VCaP (cell line): ENCODE data around the gene TCF12.

Source experiments
- H3K27ac ChIP-seq: fragments of 450-650 bp; 2 replicates; pipeline ENCODE4 v1.5.1; 2017
- TF ChIP-seq, protein P1 (sequence below): fragments of 450-650 bp; conservative IDR thresholded peaks from 2 replicates; pipeline ENCODE4 v1.5.1; 2017; ENCODE audit warnings: mild to moderate bottlenecking, moderate library complexity

Gene TCF12

DNA sequence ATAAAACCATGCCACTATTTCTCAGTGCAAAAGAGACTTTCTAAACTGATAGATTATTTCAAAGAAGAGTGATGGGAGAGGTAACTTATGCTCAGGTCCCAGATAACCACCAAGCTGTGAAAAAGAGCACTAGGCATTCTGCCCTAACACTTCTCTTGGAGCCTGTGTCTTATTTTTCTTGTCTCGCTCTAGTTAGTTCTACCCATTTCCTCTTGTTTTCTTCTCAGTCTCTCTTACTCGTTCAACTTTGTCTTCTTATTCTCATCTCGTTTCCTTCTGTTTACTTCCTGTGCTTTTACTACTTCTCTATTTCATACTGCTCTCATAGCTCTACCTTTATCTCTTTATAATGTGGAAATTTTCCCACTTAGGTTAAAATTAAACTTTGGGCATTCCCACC, 366.1 kb downstream of the TCF12 start:
- TF ChIP-seq, protein P1, sequence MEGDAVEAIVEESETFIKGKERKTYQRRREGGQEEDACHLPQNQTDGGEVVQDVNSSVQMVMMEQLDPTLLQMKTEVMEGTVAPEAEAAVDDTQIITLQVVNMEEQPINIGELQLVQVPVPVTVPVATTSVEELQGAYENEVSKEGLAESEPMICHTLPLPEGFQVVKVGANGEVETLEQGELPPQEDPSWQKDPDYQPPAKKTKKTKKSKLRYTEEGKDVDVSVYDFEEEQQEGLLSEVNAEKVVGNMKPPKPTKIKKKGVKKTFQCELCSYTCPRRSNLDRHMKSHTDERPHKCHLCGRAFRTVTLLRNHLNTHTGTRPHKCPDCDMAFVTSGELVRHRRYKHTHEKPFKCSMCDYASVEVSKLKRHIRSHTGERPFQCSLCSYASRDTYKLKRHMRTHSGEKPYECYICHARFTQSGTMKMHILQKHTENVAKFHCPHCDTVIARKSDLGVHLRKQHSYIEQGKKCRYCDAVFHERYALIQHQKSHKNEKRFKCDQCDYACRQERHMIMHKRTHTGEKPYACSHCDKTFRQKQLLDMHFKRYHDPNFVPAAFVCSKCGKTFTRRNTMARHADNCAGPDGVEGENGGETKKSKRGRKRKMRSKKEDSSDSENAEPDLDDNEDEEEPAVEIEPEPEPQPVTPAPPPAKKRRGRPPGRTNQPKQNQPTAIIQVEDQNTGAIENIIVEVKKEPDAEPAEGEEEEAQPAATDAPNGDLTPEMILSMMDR, result no peak
- H3K27ac ChIP-seq, result no peak overlapping the region

DNA sequence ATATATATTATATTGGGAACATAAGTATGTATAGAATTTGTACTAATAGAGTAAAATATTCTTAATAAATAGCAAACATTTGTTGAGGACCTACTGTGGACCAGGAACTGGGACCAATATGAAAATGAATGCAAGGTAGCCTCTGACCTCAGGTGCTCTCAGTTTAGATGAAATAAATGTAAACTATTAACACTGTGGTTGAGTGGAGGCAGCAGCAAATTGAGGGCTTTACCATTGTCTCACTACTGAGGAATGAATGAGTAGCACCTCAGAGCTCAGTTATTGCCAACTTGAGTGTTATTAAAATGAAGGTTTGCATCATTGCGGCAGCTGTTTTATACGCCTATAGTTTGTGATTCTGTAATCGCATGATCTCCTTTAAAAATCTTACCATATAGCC, 366.9 kb downstream of the TCF12 start:
- TF ChIP-seq, protein P1, result no peak
- H3K27ac ChIP-seq, result no peak overlapping the region

DNA sequence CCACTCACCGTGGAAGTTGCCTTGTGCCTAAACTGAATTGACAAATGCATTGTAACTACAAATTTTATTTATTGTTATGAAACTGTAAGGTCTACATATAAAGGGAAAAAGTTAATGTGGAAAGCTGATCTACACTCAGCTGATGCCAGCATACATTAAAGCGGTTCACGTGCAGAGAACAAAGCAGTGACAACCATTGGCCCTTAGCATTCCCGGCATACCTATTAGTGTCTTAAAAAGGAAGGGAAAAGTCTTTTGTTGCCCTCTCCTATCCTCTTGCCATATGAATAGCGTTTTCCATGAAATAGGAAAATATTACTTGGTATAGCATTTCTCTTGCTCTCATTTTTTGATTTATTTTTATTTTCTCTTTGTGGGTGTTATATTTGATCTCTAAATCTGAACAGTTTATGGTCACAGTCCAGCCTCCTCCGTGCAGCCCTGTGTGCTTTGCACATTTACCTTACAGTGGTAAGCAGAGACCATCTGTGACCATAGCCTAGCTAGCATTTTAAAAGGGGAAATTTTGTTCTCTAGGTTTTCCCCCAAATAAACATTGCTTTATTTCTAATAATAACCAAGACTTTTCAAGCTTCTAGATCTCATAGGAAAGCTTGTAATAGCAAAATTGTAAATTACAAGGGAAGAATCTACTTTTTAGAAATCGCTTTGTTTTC, 368.1 kb downstream of the TCF12 start:
- TF ChIP-seq, protein P1, result no peak
- H3K27ac ChIP-seq, result no peak overlapping the region

DNA sequence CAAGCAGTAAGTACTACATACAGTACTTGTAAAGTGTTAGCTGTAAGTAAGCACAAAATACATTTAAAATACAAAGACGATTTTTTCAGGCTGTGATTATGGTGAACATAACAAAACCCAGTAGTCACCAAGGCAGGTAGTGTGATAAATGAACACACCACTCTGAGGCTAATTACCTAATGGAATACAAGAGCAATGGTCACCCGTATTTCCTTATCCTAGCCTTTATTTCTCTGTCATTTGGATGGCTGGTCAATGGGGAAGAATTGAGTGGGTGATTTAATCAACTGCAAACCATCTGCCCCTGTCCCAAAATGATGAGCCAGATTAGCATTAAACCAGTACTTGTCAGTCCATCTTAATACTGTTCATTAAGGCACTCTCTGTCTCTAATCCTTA, 368.7 kb downstream of the TCF12 start:
- TF ChIP-seq, protein P1, result no peak
- no peak overlapping the region for H3K27ac ChIP-seq

DNA sequence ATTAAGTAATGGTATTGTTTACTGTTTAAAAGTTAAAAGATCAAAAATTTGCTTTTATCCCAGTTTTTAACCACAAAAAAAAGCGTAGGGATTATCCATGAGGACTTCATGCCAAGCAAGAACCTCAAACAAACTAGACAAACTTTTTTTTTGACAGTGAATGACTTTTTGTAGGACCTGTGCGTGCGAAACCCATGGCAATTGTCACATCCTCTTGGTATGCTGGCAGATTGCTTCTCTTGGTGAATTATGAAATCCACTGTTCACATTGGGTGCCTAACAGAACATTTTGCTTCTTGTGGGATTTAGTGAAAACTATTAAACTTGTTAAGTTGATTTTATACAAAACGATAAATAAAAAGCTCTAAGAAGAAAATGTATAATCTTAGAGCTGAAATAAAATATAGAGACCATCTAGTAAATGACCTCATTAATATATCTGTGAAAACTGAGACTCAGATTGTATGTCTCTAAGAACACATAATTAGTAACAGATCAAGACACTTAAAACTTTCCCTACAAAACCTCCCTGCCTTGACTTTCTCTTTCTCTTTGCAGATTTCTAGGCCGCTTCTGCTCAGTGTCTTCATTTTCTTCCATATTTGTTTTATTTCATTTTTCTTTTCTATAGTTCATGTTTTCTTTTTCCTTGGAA, 370.6 kb downstream of the TCF12 start:
- no peak overlapping the region for H3K27ac ChIP-seq
- TF ChIP-seq, protein P1, result no peak

DNA sequence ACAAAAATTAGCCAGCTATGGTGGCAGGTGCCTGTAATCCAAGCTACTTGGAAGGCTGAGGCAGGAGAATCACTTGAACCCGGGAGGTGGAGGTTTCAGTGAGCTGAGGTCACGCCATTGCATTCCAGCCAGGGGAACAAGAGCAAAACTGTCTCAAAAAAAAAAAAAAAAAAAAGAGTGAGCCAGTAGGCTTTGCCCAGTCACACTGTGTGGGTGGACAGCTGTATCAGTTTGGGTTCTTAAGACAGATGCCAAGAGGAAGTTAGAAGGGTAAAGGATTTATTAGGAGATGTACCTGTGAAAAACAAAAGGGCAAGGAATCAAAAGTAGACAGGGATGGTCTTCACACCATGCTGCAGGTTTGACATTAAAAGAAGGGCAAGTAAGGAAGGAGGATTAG, 371.7 kb downstream of the TCF12 start:
- H3K27ac ChIP-seq, result no peak overlapping the region
- TF ChIP-seq, protein P1, result no peak

DNA sequence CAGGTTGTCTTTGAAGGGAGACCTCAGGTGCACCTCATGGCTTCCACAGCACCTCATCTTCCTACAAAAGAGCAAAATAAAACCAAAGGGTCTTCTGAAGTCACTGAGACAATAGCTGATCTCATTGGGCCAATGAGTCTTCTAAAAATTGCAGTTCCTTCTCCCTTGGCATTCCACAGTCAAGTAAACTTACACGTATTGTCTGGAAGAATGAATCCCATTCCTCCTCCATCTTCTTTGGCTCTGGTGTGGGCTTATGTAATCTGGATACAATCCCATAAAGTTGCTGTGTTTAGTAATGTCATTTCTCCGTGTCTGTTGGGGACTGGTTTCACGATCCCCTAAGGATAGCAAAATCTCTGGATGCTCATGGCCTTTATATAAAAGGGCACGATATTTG, 372.4 kb downstream of the TCF12 start:
- TF ChIP-seq, protein P1, result no peak
- no peak overlapping the region for H3K27ac ChIP-seq
